Nucleus accumbens (tissue), 56 donors: ENCODE data around the gene ZNF354B.
A peak's percentile ranks its signal among the peaks of the same experiment; 100 is the strongest.
"Not testable (repeated sequence)": the region's sequence is repeated elsewhere in the genome, so short reads cannot be mapped to it uniquely, and the experiment has no call there.

ENCODE experiments used
- DNase-seq, 56 donors: peaks; one replicate each; lab custom pipeline; 2025; lab: John Stamatoyannopoulos, UW

The ZNF354B gene

GRCh38 chr5:178859625-178860521 lies at the start of gene ZNF354B:
Gene ZNF354B (plus strand): TSS chr5:178859953. CDS start chr5:178861048, 1,095 bp downstream.
- peak; percentile 41 to 94 (median 86) for DNase-seq

GRCh38 chr5:178817506-178817905 lies 42.2 kb upstream of the ZNF354B start:
- DNase-seq: no peak

- no peak for DNase-seq
Observed at GRCh38 chr5:178818094-178818493, 41.7 kb upstream of the ZNF354B start.

GRCh38 chr5:178820001-178820400 lies 39.8 kb upstream of the ZNF354B start:
- DNase-seq: no peak

GRCh38 chr5:178825444-178825843 lies 34.3 kb upstream of the ZNF354B start:
- DNase-seq: no peak

GRCh38 chr5:178826216-178826615 lies 33.5 kb upstream of the ZNF354B start:
- no peak for DNase-seq

- no peak for DNase-seq
Observed at GRCh38 chr5:178827636-178828035, 32.1 kb upstream of the ZNF354B start.

- no peak for DNase-seq
Observed at GRCh38 chr5:178831049-178831448, 28.7 kb upstream of the ZNF354B start.

- DNase-seq: no peak
Observed at GRCh38 chr5:178832618-178833201, 27.0 kb upstream of the ZNF354B start.

GRCh38 chr5:178836628-178837027 lies 23.1 kb upstream of the ZNF354B start:
- no peak for DNase-seq

GRCh38 chr5:178838695-178839318 lies 20.9 kb upstream of the ZNF354B start:
- not testable (repeated sequence) for DNase-seq

- DNase-seq: peak in 19 of 56 donors; percentile 1 to 38 (median 8)
Observed at GRCh38 chr5:178839319-178839704, 20.4 kb upstream of the ZNF354B start.

- not testable (repeated sequence) for DNase-seq
Observed at GRCh38 chr5:178840399-178840798, 19.4 kb upstream of the ZNF354B start.

GRCh38 chr5:178849316-178849715 lies 10.4 kb upstream of the ZNF354B start:
- DNase-seq: no peak

- DNase-seq: no peak
Observed at GRCh38 chr5:178851951-178852350, 7.8 kb upstream of the ZNF354B start.

- DNase-seq: no peak
Observed at GRCh38 chr5:178854284-178854683, 5.5 kb upstream of the ZNF354B start.

GRCh38 chr5:178860615-178861014 lies 862 bp downstream of the ZNF354B start:
- DNase-seq: not testable (repeated sequence)

GRCh38 chr5:178861627-178862026 lies 1.9 kb downstream of the ZNF354B start:
- no peak for DNase-seq

GRCh38 chr5:178866946-178867345 lies 7.2 kb downstream of the ZNF354B start:
- DNase-seq: no peak

GRCh38 chr5:178869577-178869976 lies 9.8 kb downstream of the ZNF354B start:
- DNase-seq: no peak

GRCh38 chr5:178870411-178870810 lies 10.7 kb downstream of the ZNF354B start:
- no peak for DNase-seq
